Forelimb muscle (tissue), 1 donor: Measurements from ENCODE around the gene HOXB9. TPM values are rescaled to one million over a fixed set of nuclear protein-coding genes. Genes with fewer than 3 reads are reported as not detected.

Source experiments
- DNase-seq: peaks from one replicate; pipeline ENCODE4 v3.0.0-alpha.2; 2013; ENCODE audit warnings: low read depth
- polyA plus RNA-seq: library from polyadenylated mRNA; unstranded; fragments of 120-200 nt; gene quantifications from one replicate; pipeline ENCODE4 v1.2.1, GENCODE V29; 2013; ENCODE audit not compliant: insufficient read length

Gene HOXB9
- polyA plus RNA-seq, 1 donor, result 0.05 TPM

DNA sequence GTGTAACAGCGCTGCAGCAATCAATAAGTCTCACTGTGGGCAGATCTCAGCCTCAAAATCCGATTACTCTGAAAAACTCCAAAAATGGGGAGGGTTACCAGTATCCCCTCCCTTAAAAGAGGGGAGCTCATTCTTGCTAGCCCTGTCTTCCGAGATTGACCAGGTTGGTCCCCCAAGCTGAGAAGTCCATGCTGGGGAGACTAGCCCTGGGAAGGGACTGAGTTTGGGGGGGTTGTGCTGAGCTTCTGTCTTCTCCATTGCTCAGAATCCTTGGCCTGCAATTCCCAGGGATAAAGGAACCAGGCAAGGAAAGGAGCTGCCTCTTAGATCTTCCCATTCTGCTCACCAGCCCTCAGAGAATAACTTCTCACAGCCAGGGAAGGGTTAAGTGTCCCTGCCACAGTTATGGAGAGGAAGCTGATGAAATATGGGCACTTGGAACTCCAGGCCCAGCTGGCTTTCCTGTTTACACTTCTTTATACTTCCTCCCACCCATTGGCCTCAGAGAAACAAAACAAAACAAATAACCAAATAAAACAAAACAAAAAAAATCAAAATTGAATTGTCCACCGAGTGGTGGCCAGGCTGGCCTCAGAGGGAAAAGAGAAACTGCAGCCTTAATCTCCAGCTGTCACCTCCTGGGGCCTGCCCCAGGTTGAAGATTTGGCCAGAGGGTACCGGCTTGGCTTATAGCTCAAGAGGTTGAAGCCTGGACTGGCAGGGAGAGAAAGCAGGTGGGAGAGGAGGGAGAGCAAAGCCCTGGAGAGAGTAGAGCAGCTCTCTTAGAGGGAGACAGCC lies 38.7 kb downstream of the HOXB9 start:
- DNase-seq, result no peak

DNA sequence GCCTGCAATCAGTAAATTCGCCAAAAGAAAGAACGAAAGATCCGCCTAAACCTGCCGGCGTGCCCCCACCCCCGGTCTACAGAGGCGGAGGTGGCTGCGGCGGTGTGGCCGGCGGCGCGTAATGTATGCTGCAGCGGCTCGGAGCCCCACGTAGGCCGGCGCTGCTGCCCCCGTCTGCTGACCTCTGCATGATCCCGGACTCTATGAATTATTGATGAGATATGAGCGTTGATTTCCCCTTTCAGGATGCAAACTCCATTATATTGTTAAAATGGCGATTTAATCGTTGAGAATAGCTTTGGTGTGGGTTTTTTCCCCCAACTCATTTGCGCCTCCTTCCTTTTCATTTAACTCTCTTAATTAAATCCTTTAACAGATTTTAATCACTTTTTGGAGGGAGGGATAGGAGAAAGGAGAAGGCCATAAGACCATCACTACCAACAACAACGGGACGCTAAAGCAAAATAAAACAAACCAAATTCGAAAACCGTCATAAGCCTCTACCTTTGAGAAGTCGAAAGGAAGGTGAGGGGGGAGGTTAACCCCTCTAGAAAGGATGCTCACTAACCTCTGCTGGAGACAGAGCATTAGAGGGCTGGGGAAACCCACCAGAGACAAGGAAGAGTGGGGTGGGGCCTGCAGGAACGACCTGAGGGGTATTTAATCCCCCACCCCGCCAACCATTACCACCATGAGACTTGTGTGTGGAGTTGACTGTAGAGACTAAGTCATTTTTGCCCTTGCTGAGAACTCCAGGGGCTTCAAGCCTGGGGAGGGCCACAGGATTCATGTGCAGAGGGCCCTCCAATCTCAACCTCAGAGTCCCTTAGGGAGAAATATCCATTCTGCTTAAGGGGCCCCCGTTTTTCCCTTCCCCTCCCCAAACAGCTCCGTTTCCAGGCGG lies 39.6 kb downstream of the HOXB9 start:
- no peak for DNase-seq

DNA sequence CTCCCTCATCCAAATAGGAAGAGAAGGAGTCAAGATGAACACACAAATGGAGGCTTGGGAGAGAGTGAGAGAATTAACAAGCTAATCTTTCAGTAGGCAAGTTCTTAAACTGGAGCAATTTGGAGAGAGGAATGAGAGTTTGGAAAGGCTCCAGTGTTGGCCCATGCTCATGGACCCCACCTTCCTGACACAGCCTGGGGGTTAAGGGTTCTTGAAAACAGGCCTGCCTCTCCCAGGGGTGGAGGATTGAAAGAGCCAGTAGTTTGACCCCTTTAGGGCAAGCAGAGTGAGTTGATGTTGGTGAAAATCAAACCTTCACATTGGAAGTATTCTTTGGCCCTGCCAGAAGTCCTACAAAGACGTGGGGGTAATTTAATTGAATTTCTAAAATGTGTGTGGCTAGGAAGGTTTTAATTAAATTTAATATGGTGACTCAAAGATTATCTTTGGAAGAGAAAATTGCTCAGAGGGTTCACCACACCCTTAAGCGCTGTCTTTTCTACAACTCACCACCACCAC lies 41.9 kb downstream of the HOXB9 start:
- DNase-seq, result no peak

GRCh38 chr17:48583708-48584222 lies 42.4 kb downstream of the HOXB9 start:
- no peak for DNase-seq

DNA sequence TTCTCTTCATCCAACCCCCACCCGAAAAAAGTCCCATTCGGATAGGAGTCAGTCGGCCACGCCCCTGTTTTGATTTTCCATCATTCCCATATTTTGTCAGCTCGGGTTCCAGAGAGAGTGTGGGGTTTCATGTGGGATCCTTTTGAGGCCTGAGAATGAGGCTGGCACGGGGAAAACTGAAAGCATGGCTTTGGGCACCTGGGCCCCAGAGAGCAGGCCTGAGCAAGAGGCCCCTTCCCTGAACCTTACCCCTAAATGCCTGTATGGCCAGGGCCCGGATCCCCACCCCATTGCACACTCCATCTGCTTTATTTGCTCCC lies 43.4 kb downstream of the HOXB9 start:
- DNase-seq, result no peak

- DNase-seq, result no peak
Measured at GRCh38 chr17:48579760-48580554, 46.2 kb downstream of the HOXB9 start.

- DNase-seq, result no peak
Measured at GRCh38 chr17:48579471-48579759, 46.7 kb downstream of the HOXB9 start.

DNA sequence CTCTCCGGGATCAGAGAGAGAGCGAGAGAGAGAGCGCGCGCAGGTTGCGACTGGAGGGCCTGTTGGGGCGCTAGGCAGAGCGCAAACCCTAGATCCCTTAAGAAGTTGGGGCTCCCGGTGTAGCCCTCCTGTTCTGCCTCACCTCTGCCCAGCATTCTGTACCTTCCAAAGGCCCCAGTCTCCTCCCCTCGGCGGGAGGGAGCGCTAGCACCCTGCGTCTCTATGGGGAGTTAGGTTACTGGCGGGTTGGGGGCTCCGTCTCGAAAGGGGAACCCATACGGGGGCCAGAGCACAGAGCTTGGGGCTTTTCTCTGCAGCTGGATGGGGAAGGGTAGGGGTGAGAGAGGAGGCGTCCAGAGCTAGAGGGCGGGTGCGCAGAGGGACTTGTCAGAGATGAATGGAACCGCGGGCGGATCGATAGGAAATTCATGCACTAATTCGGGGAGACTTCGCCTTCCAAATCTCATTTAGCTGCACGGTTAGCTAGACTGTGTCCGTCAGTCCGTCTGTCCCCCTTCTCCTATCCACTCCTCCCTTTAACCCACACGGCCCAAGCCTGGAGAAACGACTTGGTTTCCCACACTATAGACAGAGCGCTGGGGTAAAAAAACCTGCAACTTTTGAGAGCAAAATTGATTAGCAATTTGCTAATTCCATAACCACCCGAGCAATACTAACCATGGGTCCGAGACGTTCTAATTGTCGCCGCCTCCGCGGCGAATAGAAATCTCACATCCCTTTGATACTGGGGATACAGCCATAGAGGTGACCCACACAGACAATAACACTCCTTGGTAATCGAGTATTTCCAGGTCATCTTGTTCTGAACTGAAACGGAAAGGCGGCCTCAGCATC lies 47.3 kb downstream of the HOXB9 start:
- no peak for DNase-seq

GRCh38 chr17:48577946-48578615 lies 48.1 kb downstream of the HOXB9 start, which contains the start of gene HOXB4:
TSS of gene HOXB4 (minus strand) at chr17:48578350. CDS start at chr17:48578319, 31 bp downstream.
- DNase-seq, result no peak

GRCh38 chr17:48577330-48577945 lies 48.7 kb downstream of the HOXB9 start:
- no peak for DNase-seq

DNA sequence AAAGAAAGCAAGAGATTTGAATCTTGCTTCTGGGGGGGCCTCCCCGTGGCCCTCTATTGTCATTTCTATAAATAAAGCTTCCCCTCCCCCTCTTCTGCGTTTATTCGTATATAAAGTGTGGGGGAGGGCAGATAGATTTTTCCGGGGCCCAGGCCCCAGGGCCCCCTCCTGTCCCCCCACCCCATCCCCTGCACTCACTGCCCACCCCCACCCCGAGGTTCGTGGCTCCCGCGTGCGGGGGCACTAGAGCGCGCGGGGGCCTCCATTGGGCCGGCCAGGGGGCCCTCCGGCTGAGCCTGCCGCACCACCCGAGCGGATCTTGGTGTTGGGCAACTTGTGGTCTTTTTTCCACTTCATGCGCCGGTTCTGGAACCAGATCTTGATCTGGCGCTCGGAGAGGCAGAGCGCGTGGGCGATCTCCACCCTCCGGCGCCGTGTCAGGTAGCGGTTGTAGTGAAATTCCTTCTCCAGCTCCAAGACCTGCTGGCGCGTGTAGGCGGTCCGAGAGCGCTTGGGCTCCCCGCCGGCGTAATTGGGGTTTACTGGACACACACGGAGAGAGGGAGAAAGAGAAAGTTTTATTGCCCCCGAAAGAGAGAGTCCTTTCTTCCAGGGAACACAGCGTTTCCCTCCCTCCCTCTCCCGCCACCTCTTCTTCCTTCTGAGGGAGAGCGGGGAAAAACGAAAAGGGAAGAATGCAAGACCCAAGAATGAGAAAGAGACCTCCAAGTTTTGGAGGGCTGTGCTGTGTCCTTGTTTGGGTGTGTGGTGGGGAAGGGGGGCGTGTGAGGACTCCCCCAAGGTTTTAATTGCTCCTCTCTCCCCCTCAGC lies 49.5 kb downstream of the HOXB9 start:
- DNase-seq, result no peak

GRCh38 chr17:48575673-48576478 lies 50.3 kb downstream of the HOXB9 start:
- no peak for DNase-seq

DNA sequence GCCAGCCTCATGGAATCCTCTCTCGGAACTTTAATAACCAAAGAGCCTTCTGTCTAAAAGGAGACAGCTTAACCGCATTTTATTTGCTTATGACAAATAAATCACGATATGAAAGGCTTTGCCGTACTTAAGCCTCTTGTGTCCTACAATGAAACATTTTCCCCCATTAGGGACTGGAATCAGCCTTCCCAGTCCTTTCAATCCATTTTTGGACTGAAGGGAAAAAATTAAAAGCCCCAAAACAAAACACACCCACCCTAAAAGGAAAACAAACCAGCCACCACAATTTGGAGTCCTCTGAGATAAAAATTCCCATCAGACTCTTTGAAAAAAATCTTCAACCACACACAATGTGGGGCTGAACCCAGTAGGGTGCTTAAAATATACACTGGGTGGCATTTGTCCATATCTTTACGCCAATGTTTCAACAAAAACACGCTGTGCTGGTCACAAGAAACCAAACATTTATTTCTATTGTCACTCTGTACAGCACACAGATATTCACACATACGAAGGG lies 51.0 kb downstream of the HOXB9 start:
- no peak for DNase-seq

GRCh38 chr17:48574505-48575065 lies 51.6 kb downstream of the HOXB9 start:
- DNase-seq, result no peak

DNA sequence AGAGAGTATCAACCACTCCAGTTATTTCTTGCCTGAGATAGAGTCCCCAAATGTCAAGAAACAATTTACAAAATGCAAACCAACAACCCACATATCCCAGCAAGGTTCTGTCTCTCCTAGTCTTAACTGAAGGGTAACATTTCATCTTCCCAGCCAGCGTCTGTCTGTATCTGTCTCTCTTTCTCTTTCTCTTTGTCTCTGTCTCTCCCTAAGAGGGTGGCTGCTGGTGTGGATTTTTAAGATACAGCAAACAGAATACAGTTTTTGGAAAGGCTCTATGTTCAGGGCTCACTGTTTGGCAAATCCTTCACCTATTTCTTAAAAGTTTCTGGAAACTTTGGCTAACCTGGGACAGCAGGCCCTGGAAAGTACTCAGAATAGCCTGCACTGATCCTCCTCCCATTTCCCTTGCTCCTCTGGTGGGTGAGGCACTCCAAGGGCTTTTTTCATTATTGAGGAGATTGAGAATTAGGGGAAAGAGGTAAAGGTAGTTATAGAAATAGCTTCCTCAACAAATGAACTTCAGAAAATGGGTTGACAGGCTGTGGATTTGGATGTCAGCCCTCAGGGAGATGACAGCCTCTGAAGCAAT lies 54.2 kb downstream of the HOXB9 start:
- no peak for DNase-seq
